22Rv1 (cell line): ENCODE measurements around the gene TMEM178B.

ENCODE experiments used
- CTCF ChIP-seq: fragments of 450-650 bp; IDR thresholded peaks from 2 replicates; pipeline ENCODE4 v1.5.1; 2017; ENCODE audit warnings: mild to moderate bottlenecking
- ZFX ChIP-seq: fragments of 450-650 bp; IDR thresholded peaks from 2 replicates; pipeline ENCODE4 v1.6.1; 2017; ENCODE audit warnings: antibody characterized with exemption, borderline replicate concordance

- TF ChIP-seq CTCF (no peak), ZFX (no peak)
Measured at GRCh38 chr7:141201145-141201885, 127.5 kb downstream of the TMEM178B start.
